Osteoblast (primary cell): ENCODE measurements around the gene LRRFIP1. TPM values are rescaled to one million over a fixed set of nuclear protein-coding genes. Genes with fewer than 3 reads are reported as not detected.
"Not testable (repeated sequence)": the region's sequence is repeated elsewhere in the genome, so short reads cannot be mapped to it uniquely, and the experiment has no call there.

Experiments used
- DNase-seq: peaks from one replicate; pipeline ENCODE4 v3.0.0; 2011; ENCODE audit warnings: low spot score, mixed read lengths; ENCODE audit not compliant: insufficient read length; ENCODE audit errors: missing footprints
- H2AFZ ChIP-seq: 2 replicates; pipeline ENCODE4 v1.6.0; 2011; ENCODE audit warnings: mild to moderate bottlenecking, low read length
- H3K27ac ChIP-seq: 2 replicates; pipeline ENCODE4 v1.5.1; 2011; ENCODE audit warnings: mild to moderate bottlenecking, low read depth, low read length, moderate library complexity
- H3K27me3 ChIP-seq: 2 replicates; pipeline ENCODE4 v1.6.0; 2012; ENCODE audit warnings: mild to moderate bottlenecking, control low read depth, inconsistent platforms, low read length, moderate library complexity; ENCODE audit not compliant: insufficient read depth
- H3K36me3 ChIP-seq: 2 replicates; pipeline ENCODE4 v1.5.1; 2011; ENCODE audit warnings: mild to moderate bottlenecking, low read length, control low read depth, moderate library complexity; ENCODE audit not compliant: insufficient read depth
- H3K4me1 ChIP-seq: 2 replicates; pipeline ENCODE4 v1.5.1; 2011; ENCODE audit warnings: mild to moderate bottlenecking, low read length, control low read depth, moderate library complexity; ENCODE audit not compliant: insufficient read depth
- H3K4me2 ChIP-seq: 2 replicates; pipeline ENCODE4 v1.6.0; 2011; ENCODE audit warnings: mild to moderate bottlenecking, low read length; ENCODE audit not compliant: insufficient read depth
- H3K4me3 ChIP-seq: fragments of 200-600 bp; sonication (generic); 3 replicates; pipeline ENCODE4 v1.5.1; 2012; ENCODE audit warnings: mild to moderate bottlenecking, low read length, inconsistent platforms; ENCODE audit not compliant: insufficient read depth
- H3K79me2 ChIP-seq: 2 replicates; pipeline ENCODE4 v1.6.0; 2012; ENCODE audit warnings: mild to moderate bottlenecking, low read length, control low read depth, inconsistent platforms; ENCODE audit not compliant: insufficient read depth
- H3K9me3 ChIP-seq: 2 replicates; pipeline ENCODE4 v1.5.1; 2011; ENCODE audit warnings: low read depth, low read length, control low read depth
- H4K20me1 ChIP-seq: 2 replicates; pipeline ENCODE4 v1.6.0; 2012; ENCODE audit warnings: mild to moderate bottlenecking, low read length, control low read depth; ENCODE audit not compliant: insufficient read depth
- total RNA-seq: library from RNA; depleted of rRNA; stranded (reverse); fragments of >200 nt; gene quantifications from 2 replicates; pipeline ENCODE4 v1.2.3, GENCODE V29; 2012
- TF ChIP-seq, protein P1 (sequence below): IDR thresholded peaks from 2 replicates; pipeline ENCODE4 v1.5.1; 2011; ENCODE audit warnings: mild to moderate bottlenecking, low read depth, low read length, moderate library complexity; ENCODE audit errors: extremely low read depth

LRRFIP1 gene
- total RNA-seq, 1 donor, result 51.8 TPM

DNA sequence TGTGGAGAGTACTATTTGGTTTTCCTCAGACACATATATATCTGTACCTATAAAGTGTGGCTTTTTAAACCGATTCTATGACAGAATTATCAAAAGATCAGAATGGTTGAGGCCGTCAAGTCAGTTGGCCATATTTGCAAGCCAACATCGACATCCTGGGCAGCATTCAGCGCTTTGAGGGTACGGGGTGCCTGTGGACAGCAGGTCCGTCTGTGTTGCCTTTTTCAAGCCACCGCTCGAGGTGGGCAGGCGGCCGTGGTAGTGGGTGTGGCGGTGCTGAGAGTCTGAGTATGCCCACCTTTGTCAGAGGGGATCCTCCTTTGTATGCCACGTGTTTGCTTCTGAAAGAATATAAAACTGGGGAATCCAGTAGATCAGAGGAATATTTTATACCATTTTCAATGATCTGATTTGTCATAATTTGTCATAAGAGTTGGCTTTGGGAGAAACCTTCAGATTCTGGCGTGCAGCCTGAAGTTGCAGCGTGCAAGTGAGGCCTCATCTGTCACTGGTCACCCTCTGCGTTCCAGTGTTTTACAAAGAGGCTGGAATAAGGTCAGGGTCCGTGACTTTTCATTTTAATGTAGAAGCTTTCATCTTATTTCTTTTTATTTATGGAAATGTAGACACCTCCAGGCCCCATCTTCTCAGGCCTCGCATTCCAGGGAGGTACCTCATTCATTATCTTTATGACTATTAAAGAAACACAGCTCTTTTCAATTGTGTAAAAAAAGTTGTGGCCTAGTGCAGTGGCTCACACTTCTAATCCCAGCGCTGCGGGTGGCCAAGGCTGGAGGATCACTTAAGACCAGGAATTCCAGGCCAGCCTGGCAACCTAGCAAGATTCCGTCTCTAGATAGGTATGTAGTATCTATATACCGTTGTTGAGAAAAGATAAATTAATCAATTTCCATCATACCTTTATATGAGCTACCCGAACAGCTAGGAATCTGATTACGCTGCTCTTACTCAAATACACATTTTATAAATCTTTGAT, 133.4 kb downstream of the LRRFIP1 start:
- no peak for DNase-seq
- Histone ChIP-seq H3K36me3 (peaks cover 33% of the 10 kb centered on the region), H3K9me3 (no peaks in the 10 kb centered on the region), H3K27ac (no peak overlapping the region), H3K4me2 (no peak overlapping the region), H4K20me1 (no peaks in the 10 kb centered on the region), H3K27me3 (no peaks in the 10 kb centered on the region), H3K4me1 (peaks cover 15% of the 10 kb centered on the region), H2AFZ (no peak overlapping the region), H3K79me2 (no peaks in the 10 kb centered on the region), H3K4me3 (no peak overlapping the region)
- TF ChIP-seq, protein P1, sequence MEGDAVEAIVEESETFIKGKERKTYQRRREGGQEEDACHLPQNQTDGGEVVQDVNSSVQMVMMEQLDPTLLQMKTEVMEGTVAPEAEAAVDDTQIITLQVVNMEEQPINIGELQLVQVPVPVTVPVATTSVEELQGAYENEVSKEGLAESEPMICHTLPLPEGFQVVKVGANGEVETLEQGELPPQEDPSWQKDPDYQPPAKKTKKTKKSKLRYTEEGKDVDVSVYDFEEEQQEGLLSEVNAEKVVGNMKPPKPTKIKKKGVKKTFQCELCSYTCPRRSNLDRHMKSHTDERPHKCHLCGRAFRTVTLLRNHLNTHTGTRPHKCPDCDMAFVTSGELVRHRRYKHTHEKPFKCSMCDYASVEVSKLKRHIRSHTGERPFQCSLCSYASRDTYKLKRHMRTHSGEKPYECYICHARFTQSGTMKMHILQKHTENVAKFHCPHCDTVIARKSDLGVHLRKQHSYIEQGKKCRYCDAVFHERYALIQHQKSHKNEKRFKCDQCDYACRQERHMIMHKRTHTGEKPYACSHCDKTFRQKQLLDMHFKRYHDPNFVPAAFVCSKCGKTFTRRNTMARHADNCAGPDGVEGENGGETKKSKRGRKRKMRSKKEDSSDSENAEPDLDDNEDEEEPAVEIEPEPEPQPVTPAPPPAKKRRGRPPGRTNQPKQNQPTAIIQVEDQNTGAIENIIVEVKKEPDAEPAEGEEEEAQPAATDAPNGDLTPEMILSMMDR, result no peak

DNA sequence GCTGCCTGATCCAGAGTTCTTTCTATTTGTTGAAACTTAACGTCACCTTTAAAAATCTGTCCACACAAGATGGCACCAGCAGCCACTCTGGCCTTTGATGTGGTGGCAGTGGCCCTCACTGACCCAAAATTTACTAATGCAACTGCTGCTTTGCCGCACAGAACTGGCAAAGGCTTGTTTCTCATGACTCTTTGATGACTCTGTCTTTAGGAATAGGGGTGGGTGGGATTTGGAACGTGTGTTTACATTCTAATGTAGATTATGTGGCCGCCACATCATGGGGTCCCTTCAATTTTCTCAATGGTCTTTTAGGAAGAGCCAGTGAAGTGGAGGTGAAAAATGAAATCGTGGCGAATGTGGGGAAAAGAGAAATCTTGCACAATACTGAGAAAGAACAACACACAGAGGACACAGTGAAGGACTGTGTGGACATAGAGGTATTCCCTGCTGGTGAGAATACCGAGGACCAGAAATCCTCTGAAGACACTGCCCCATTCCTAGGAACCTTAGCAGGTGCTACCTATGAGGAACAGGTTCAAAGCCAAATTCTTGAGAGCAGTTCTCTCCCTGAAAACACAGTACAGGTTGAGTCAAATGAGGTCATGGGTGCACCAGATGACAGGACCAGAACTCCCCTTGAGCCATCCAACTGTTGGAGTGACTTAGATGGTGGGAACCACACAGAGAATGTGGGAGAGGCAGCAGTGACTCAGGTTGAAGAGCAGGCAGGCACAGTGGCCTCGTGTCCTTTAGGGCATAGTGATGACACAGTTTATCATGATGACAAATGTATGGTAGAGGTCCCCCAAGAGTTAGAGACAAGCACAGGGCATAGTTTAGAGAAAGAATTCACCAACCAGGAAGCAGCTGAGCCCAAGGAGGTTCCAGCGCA, 135.2 kb downstream of the LRRFIP1 start:
- peaks cover 16% of the 10 kb centered on the region for H3K36me3 ChIP-seq
- peaks cover 24% of the 10 kb centered on the region for H3K4me1 ChIP-seq
- H3K27ac ChIP-seq, result peak overlapping the region; percentile 66
- not testable (repeated sequence) for H3K4me3 ChIP-seq, H3K79me2 ChIP-seq, H3K27me3 ChIP-seq, H2AFZ ChIP-seq, H3K9me3 ChIP-seq, DNase-seq, H4K20me1 ChIP-seq
- H3K4me2 ChIP-seq, result peak overlapping the region; percentile 51

DNA sequence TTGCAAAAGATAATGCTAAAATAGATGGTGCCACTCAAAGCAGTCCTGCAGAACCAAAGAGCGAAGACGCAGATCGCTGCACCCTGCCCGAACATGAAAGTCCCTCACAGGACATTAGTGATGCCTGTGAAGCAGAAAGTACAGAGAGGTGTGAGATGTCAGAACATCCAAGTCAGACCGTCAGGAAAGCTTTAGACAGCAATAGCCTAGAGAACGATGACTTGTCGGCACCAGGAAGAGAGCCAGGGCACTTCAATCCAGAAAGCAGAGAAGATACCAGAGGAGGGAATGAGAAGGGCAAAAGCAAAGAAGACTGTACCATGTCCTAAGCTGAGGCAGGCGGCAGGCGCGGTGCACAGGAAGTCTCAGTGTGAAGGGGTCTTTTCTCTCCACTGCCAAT, 136.4 kb downstream of the LRRFIP1 start:
- Histone ChIP-seq H3K27me3 (no peaks in the 10 kb centered on the region), H3K4me2 (no peak overlapping the region), H3K36me3 (peaks cover 14% of the 10 kb centered on the region), H3K79me2 (no peaks in the 10 kb centered on the region), H3K27ac (no peak overlapping the region), H2AFZ (no peak overlapping the region), H4K20me1 (no peaks in the 10 kb centered on the region), H3K4me3 (no peak overlapping the region), H3K9me3 (no peaks in the 10 kb centered on the region), H3K4me1 (peaks cover 24% of the 10 kb centered on the region)
- TF ChIP-seq, protein P1, result no peak
- no peak for DNase-seq

DNA sequence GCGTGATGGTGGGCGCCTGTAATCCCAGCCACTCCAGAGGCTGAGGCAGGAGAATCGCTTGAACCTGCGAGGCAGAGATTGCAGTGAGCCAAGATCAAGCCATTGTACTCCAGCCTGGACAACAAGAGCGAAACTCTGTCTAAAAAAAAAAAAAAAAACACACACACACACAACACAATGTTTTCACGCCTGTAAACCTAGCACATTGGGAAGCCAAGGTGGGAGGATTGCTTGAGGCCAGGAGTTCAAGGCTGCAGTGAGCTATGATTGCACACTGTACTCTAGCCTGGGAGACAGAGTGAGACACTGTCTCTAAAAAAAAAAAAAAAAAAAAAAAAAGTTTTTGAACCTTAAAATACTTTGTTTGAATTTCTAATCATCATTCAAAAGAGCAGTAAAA, 137.7 kb downstream of the LRRFIP1 start:
- not testable (repeated sequence) for H3K27ac ChIP-seq, H2AFZ ChIP-seq, H4K20me1 ChIP-seq, H3K27me3 ChIP-seq, H3K4me2 ChIP-seq, H3K79me2 ChIP-seq, H3K9me3 ChIP-seq, DNase-seq, H3K4me3 ChIP-seq
- H3K36me3 ChIP-seq, result peaks cover 11% of the 10 kb centered on the region
- H3K4me1 ChIP-seq, result peaks cover 24% of the 10 kb centered on the region
